Activated CD8-positive, alpha-beta memory T cell treated with anti-CD3 and anti-CD28 coated beads for 36 hours (primary cell): ENCODE measurements around the gene PKMYT1. TPM values are rescaled to one million over a fixed set of nuclear protein-coding genes. Genes with fewer than 3 reads are reported as not detected.

ENCODE experiments used
- CTCF ChIA-PET: fragments of 350-600 bp; sonication (Branson Sonifier 250); formaldehyde crosslinking; loops from one replicate; lab custom pipeline; 2021; ENCODE audit warnings: antibody characterized with exemption; lab: Charles Lee
- POLR2A ChIA-PET: fragments of 350-600 bp; sonication (Branson Sonifier 250); formaldehyde crosslinking; loops from one replicate; lab custom pipeline; 2021; ENCODE audit warnings: antibody characterized with exemption; lab: Charles Lee
- total RNA-seq, 2 experiments: library from RNA; stranded (reverse); gene quantifications; one replicate each; pipeline ENCODE4 v1.2.3, GENCODE V29; 2021

The PKMYT1 gene
- total RNA-seq, 2 experiments from 2014 or later: 135 TPM

DNA sequence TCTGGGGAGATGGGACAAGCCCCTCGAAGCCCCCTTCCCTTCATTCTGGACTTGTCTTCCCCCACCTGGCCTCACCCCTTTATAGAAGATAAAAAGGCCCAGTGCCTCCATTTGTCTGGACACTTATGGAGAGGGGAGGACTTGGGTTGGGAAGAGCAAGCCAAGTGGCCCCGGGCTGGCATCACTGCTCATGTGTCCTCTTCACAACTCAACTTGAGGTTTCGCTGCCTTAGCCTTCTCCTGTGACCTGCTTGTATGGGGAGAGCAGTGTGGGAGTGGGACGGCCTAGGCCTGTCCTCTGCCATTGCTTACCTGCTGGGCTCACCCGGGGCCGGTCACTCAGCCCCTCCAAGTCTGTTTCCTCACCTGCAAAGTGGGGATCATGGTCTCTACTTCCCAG, 9.7 kb downstream of the PKMYT1 start:
- CTCF ChIA-PET: interaction anchor here (0.6 to 1.6 kb wide), 10 partner anchors 8 to 102 kb away, joined by 3 to 11 read pairs (median 4); partner anchors contain the start of genes PKMYT1 and TNFRSF12A
- POLR2A ChIA-PET: interaction anchor here (0.6 to 1.3 kb wide), 2 partner anchors 10 to 57 kb away, joined by 3 to 15 read pairs; partner anchors contain the start of gene PKMYT1

DNA sequence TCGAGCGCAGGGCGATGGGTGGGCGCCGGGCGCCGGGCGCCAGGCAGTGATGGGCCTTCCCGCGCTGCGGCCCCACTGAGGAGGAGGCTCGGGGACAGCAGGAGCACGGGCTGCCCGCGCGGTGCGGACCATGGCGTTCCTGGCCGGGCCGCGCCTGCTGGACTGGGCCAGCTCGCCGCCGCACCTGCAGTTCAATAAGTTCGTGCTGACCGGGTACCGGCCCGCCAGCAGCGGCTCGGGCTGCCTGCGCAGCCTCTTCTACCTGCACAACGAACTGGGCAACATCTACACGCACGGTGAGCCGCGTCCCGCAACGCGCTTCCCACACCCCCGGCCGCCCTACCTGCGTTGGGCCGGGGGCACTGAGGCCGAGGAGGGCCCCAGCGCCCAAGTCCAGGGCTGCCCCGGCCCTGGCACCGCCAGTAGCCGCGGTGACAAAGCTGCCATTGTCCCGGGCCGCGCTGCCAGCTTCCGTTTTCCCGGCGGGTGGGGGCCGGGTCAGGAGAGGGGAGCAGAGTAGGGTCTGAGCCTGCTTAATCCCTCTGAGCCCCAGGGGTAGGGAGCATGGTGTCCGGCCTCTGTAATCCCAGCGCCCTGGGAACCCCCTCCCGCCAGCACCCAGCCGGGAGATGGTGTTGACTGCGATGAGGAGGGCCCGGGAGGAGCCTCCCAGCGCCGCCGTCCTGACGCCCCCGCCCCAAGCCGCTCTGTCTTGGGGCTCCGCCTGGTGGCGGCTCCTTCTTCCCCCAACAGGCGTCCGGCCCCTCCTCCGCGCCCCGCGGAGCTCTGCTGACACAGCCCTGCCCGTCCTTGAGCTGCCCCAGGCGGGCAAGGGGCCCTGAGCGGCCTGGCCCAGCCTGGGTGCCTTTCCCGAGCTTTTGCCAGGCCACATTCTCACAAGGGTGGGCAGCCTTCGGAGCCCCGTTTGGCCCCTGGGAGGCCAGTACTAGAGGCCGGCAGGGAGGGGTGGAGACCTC, 10.4 kb downstream of the PKMYT1 start:
- POLR2A ChIA-PET: interaction anchor here (0.6 to 1.3 kb wide), 4 partner anchors 11 to 58 kb away, joined by 3 to 15 read pairs (median 3); partner anchors contain the start of genes HCFC1R1, PKMYT1 and THOC6
- CTCF ChIA-PET: interaction anchor here (0.6 to 1.6 kb wide), 10 partner anchors 9 to 101 kb away, joined by 3 to 11 read pairs (median 4); partner anchors contain the start of genes PKMYT1 and TNFRSF12A

DNA sequence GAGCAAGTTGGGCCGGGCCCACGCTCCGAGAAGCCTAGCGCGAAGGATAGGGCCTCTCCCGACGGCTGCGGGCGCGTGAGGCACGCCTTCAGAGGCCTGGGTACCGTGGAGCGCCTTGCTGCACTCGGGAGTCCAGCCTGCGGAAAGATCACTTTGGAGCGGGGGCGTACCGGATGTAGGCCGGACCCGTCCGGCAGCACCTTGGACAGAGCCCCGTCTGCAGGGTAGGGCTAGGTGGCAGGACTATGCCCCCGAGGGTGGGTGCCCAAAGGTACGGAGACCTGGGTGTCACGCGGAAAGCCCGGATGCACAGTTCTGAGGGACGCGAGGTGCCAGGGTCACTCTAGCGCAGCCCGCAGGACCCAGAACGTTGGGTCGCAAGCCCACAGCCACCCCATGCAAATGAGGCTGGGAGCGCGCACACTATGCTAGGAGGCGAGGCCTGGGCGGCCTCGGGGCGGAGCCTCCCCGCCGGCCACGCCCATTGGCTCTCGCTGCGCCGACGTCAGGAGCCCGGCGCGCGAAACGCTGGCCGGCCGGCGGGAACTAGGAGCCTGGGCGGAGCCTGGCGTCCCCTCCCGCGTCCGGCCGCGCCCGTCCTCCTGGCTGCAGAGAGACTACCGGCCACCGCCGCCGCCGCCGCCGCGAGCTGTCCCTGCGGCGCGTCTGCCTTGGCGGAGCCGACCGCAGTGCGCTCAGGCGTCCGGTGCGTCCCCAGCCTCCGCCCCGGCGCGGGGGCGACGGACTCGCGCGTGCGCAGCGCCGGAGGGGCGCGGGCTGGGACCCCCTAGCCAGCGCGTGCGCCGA, 11.3 kb downstream of the PKMYT1 start, which contains the start of gene PAQR4:
TSS of gene PAQR4 (plus strand) at position 611 of the 807 bp plus-strand sequence. CDS start 327 bp downstream, outside the sequence.
- ChIA-PET CTCF (interaction anchor here (1.3 to 1.6 kb wide), 7 partner anchors 10 to 101 kb away, joined by 4 to 11 read pairs (median 4); partner anchors contain the start of genes PKMYT1 and TNFRSF12A), POLR2A (interaction anchor here (1.0 to 1.3 kb wide), 2 partner anchors 11 to 14 kb away, joined by 3 to 15 read pairs; partner anchors contain the start of gene PKMYT1)

DNA sequence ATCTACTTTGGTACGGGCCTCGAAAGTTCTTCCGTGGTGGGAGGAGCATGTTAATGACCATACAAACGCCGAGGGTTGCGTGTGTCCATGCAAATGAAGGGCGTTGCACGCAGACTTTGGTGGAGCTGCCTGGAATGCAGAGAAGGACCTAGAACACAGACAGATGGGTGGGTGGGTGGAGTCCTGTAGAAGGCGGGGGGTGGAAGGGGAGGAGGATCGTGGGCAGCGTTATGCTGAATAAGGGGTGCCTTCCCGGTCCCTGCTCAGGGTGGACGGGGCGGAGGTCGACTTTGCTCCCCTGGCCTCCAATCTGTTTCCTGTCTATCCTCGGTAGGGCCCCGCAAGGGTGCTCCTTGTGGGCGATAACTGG, 11.9 kb downstream of the PKMYT1 start:
- POLR2A ChIA-PET: no interaction called here
- CTCF ChIA-PET: no interaction called here

DNA sequence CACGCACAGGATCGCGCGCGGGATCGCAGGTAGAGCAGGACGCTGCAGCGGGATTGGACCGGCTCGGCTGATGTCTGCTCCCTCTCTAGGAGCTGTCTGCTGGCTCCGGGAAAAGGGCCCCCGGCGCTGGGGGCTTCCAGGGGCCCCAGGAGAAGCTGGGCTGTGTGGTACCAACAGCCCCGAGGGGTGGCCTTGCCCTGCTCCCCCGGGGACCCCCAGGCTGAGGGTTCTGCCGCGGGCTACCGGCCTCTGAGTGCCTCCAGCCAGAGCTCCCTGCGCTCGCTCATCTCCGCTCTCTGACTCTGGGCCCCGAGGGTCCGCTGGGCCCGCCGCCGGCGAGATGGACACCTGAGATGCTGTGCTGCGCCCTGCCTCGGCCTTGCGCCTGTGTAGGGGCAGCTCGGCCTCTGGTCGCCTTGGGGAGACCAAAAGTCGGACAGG, 12.5 kb downstream of the PKMYT1 start:
- CTCF ChIA-PET: interaction anchor here (0.7 to 1.5 kb wide), 4 partner anchors 9 to 17 kb away, joined by 3 to 7 read pairs (median 4); partner anchors contain the start of gene PKMYT1
- POLR2A ChIA-PET: no interaction called here

DNA sequence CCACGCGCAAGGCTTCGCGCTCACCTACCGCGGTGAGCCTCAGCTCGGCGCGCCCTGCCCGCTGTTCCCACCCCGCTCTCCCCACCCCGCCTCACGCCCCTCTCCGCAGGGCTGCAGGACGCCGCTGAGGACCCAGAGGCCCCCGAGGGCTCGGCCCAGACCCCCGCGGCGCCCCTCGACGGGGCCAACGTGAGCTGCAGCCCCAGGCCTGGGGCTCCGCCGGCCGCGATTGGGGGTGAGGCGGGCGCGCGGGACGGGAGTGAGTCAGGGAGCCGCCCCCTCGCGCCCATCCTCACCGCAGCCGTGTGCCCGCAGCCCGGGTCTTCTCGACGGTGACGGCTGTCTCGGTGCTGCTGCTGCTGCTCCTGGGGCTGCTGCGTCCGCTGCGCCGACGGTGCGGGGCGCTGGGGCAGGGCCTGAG, 13.0 kb downstream of the PKMYT1 start:
- ChIA-PET CTCF (interaction anchor here (0.7 to 1.5 kb wide), 4 partner anchors 9 to 18 kb away, joined by 3 to 7 read pairs (median 4); partner anchors contain the start of gene PKMYT1), POLR2A (no interaction called here)

DNA sequence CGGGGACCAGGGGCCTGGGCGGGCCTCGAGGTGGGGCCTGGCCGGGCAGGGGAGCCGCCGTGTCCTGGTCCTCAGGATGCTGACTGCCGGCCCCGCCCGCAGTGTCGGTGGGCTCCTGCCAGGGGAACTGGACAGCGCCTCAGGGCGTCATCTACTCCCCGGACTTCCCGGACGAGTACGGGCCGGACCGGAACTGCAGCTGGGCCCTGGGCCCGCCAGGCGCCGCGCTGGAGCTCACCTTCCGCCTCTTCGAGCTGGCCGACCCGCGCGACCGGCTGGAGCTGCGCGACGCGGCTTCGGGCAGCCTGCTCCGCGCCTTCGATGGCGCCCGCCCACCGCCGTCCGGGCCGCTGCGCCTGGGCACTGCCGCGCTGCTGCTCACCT, 13.4 kb downstream of the PKMYT1 start:
- CTCF ChIA-PET: interaction anchor here (1.2 to 3.1 kb wide), 4 partner anchors 11 to 40 kb away, joined by 5 to 7 read pairs (median 6); partner anchors contain the start of gene PKMYT1
- POLR2A ChIA-PET: no interaction called here

DNA sequence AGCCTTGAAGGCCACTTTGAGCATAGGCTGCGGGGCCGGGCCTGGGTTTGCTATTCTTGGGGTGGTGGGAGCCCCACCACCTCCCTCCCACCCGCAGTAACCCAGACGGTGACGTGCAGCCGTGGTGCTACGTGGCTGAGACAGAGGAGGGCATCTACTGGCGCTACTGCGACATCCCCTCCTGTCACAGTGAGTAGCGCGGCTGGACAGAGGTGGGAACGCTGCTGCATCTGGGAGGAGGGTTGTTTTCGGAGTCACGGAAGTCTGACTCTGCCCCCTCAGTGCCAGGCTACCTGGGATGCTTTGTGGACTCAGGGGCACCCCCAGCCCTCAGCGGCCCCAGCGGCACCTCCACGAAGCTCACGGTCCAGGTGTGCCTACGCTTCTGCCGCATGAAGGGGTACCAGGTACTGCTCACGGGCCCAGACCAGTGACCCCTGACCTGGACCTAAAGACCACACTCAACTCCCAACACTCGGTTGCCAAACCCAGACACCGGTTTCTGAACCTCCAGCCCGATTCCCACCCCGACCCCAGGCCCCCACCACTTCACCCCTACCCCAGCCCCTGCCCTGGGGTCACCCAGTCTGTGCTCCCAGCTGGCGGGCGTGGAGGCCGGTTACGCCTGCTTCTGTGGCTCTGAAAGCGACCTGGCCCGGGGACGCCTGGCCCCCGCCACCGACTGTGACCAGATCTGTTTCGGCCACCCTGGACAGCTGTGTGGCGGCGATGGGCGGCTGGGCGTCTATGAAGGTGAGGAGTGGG, 14.0 kb downstream of the PKMYT1 start:
- POLR2A ChIA-PET: no interaction called here
- CTCF ChIA-PET: interaction anchor here (1.5 to 3.1 kb wide), 4 partner anchors 10 to 39 kb away, joined by 5 to 6 read pairs (median 6); no protein-coding TSS in a partner anchor

DNA sequence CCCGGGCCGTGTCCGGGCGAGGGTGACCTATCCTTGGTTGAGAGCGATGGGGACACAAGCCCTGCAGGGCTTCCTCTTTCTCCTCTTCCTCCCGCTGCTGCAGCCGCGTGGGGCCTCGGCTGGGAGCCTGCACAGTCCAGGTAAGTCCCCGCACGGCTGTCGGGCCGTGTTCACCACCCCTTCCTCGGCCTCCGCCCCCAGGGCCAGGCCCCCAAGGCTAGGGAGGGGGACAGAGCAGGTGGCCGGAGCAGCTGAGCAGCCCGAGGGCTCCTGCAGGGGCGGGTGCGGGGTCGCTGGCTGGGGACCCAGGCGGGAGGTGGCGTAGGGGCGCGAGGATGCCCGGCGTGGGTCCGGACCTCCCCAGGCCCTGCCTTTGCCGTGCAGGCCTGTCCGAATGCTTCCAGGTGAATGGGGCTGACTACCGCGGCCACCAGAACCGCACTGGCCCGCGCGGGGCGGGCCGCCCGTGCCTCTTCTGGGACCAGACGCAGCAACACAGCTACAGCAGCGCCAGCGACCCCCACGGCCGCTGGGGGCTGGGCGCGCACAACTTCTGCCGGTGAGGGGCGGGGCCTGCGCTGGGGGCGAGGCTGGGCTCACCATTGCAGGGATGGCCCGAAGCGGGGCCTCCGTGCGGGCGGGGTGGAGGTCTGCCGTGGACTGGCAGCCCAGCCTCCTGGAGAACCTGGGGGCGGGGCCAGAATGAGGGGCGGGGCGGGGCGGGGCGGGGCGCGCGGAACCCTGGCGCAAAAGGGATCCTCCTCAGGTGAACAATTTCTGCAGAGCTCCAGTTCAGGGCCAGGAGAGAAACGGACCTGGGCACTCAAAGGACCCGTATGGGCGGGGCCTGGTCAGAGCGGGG, 15.5 kb downstream of the PKMYT1 start:
- POLR2A ChIA-PET: no interaction called here

DNA sequence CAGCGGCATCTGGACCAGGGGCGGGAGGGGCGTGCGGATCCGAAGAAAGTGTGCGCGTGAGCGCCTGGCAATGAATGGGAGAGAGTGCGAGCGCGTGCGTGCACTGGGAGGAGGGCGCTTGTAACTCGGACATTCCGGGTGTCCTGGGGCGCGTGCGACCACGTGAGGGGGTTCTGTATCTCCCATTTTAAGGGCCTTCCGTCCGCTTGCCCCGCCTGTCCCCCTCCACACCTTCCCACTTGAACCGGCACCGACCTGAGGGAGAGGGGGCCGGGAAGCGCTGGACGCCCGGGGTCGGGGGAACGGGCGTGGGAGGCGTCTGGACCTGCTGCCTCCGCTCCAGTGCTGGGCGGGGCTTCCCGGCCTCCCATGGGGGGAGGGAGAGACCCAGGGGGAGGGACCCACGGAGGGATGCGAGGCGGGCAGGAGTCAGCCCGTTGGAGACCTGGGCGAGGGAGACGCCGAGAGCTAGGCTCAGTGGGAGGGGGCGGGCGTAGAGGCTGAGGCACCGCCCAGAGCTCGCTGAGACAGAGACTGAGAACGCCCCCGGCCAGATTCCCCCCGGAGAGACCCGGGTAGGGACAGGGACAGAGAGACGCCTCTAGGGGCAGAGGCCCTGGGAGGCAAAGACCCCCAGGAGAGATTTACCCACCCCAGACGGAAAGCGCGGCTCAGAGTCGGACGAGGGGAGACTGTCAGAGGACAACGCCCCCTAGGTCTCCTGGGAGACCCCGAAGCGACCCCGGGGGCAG, 16.3 kb downstream of the PKMYT1 start, which contains the start of gene KREMEN2:
TSS of gene KREMEN2 (plus strand) at position 553 of the 752 bp plus-strand sequence. CDS start 246 bp downstream, outside the sequence.
- POLR2A ChIA-PET: no interaction called here
- CTCF ChIA-PET: interaction anchor here (0.6 to 3.1 kb wide), 4 partner anchors 8 to 517 kb away, joined by 3 to 6 read pairs (median 4); no protein-coding TSS in a partner anchor

More for the DNA sequence above, 15.5 kb downstream of the PKMYT1 start:
- CTCF ChIA-PET: interaction anchor here (0.7 to 3.1 kb wide), 5 partner anchors 8 to 38 kb away, joined by 3 to 6 read pairs (median 5); no protein-coding TSS in a partner anchor

DNA sequence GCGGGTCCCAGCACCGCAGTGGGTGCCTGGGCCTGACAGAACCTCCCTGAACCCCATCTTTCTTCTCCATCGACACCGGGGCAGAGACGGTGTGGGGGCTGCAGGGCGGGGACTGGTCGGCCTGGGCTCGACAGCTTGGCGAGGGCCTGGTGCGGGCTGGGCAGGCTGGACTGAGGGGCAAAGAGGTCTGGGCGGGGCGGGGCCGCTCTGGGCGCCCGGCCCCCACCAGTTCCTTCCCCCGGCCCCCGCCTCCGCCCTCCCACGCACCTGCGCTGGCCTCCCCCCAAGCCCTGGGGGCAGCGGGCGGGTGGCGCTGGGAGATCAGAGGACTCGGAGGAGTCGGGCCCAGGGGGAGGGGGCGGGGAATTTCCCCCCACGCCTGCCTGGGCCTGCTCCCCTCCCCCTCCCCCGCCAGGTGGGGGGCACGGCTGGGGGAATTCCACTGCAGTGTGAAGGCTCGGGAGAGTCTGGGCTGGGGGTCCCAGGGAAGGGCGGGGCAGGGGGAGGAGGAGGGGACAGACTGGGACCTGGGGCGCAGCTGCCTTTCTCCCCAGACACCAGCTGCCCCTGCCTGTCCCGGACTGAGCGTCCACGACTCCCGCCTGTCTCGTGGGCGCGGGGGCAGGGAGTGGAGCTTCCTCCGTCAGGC, 17.0 kb downstream of the PKMYT1 start:
- CTCF ChIA-PET: interaction anchor here (0.6 to 1.3 kb wide), 3 partner anchors 9 to 516 kb away, joined by 3 to 4 read pairs (median 3); no protein-coding TSS in a partner anchor
- POLR2A ChIA-PET: no interaction called here

DNA sequence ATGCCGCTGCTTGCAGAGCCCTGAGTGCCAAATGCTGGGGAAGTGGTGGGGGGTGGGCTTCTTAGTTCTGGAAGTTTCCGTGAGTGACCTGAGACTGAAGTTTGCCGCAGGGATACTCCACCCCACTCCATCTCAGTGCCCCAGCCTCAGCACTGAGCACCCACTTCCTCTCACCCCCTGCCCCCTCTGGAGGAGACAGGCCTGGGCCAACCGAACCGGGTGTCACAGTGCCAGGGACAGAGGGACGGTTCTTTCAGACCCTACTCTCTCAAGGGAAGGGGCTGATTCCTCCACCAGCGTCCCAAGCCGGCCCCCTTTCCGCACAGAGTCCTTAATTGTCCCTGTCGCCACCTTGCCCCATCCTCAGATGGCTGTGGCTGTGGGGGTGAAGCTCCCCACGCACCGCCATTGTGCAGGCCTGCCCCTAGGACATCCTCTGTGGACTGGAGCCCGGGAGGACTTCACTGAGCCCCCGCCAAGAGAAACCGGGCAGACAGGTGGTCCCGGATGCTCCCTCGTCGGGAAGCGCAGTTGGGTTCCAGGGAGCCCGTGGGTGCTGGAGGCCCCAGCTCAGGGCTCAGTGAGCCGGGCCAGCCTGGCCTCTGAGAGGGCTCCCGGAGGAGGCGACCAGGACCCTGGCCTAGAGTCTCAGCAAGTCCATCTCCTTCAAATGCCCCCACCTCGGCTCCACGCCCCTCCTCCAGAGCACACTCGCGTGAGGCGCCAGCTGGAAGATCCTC, 17.7 kb downstream of the PKMYT1 start:
- CTCF ChIA-PET: interaction anchor here (0.9 to 1.6 kb wide), 5 partner anchors 10 to 76 kb away, joined by 3 to 8 read pairs (median 4); partner anchors contain the start of gene PKMYT1
- POLR2A ChIA-PET: no interaction called here

DNA sequence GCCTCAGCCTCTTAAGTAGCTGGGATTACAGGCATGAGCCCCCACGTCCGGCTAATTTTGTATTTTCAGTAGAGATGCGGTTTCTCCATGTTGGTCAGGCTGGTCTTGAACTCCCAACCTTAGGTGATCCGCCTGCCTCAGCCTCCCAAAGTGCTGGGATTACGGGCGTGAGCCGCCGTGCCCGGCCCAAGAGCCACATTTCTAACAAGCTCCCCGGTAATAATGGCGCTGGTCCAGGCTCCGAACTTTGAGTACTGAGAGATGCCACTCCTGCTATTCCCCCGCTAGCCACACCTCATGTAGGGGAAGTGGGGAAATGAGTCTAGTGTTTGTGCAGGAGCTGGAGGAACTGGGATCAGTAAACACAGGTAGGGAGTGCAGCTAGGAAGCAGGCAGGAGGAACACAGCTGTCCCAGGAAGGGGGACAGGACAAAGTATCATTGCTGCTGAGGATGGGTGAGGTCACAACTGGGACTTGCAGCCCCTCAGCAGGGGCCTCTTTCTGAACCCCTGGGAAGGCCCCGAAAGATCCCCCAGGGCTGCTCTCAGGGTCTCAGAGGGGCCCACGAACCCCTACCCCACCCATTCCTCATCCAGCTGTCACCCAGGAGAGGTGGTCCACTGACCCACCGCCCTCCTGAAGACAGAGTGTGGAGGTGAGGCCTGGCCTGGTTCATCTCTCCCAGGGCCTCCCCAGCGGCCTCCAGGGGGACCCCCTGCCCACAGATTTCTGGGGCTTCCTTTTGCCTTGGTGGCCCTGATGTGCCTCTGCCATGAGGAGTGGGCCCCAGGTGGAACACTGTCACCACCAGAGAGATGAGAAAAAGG, 19.8 kb downstream of the PKMYT1 start:
- CTCF ChIA-PET: interaction anchor here (1.6 kb wide), 1 partner anchor 37 kb away, joined by 5 read pairs; no protein-coding TSS in a partner anchor

DNA sequence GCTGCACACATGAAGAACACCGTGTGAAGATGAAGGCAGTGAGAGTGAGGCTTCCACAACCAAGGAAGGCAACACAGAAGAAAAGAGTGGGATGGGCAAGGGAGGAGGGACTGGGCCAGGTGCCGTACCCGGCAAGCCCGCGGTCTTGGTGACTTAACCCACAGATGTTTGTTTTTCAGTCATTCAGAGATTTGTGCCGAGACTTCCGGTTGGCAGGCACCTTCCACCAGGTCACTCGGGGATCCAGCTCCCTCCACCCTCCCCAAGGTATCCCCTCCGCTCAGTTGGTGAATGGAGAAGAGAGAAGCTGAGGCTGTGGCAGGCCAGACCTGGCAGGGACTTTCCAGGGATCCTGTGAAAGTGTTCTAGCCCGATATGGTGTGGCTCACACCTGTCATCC, 21.0 kb downstream of the PKMYT1 start:
- ChIA-PET POLR2A (no interaction called here), CTCF (interaction anchor here (0.8 kb wide), 1 partner anchor 11 kb away, joined by 4 read pairs; no protein-coding TSS in a partner anchor)

More for the DNA sequence above, 19.8 kb downstream of the PKMYT1 start:
- POLR2A ChIA-PET: interaction anchor here (0.6 kb wide), 1 partner anchor 520 kb away, joined by 4 read pairs; no protein-coding TSS in a partner anchor
